Activated CD8-positive, alpha-beta T cell treated with anti-CD3 and anti-CD28 coated beads, Interleukin-2, amount 10 ng/mL, durations not matched to agents 7 days and 5 days (primary cell): Measurements from ENCODE around the gene KIAA1328. TPM values are rescaled to one million over a fixed set of nuclear protein-coding genes. Genes with fewer than 3 reads are reported as not detected.

Source experiments
- total RNA-seq, 2 experiments: library from RNA; stranded (reverse); gene quantifications; one replicate each; pipeline ENCODE4 v1.2.3, GENCODE V29; 2021

The KIAA1328 gene
- total RNA-seq, 2 experiments from 2014 or later = 8.4 to 8.7 TPM

Other genes starting within 250 kb of the KIAA1328 start
- gene TPGS2, start 125 bp upstream of the KIAA1328 start, total RNA-seq = 100 to 1,000 TPM; 137 to 141 TPM